WTC11 (cell line): Measurements from ENCODE around the gene UBL4B. TPM values are rescaled to one million over a fixed set of nuclear protein-coding genes. Genes with fewer than 3 reads are reported as not detected.

ENCODE experiments used
- ATAC-seq: fragments of 200-7000 bp; cut with Tn5 transposase; 2 replicates; pipeline ENCODE4 v1.10.0; 2021; ENCODE audit warnings: mild to moderate bottlenecking, moderate library complexity
- CTCF ChIA-PET: fragments of 300-600 bp; sonication (Branson Sonifier 250); formaldehyde crosslinking; loops from one replicate; lab custom pipeline; 2021; ENCODE audit warnings: antibody characterized with exemption; lab: Charles Lee
- POLR2A ChIA-PET: fragments of 350-600 bp; sonication (Branson Sonifier 250); formaldehyde crosslinking; loops from one replicate; lab custom pipeline; 2021; ENCODE audit warnings: antibody characterized with exemption; lab: Charles Lee
- DNase-seq: peaks from one replicate; pipeline ENCODE4 v3.0.0; 2021; ENCODE audit warnings: low spot score
- H3K27ac Mint-ChIP-seq: 2 replicates; pipeline ENCODE4 v1.8.0; 2021; ENCODE audit warnings: mixed read lengths
- H3K27me3 Mint-ChIP-seq: 2 replicates; pipeline ENCODE4 v1.8.0; 2021; ENCODE audit warnings: low read depth, mild to moderate bottlenecking, moderate library complexity, mixed read lengths
- H3K36me3 Mint-ChIP-seq: 2 replicates; pipeline ENCODE4 v1.8.0; 2021; ENCODE audit warnings: mixed read lengths
- H3K4me1 Mint-ChIP-seq: 2 replicates; pipeline ENCODE4 v1.8.0; 2022; ENCODE audit warnings: mixed read lengths
- H3K4me3 Mint-ChIP-seq: 2 replicates; pipeline ENCODE4 v1.8.0; 2021; ENCODE audit warnings: mild to moderate bottlenecking, moderate library complexity, mixed read lengths
- H3K9me3 Mint-ChIP-seq: 2 replicates; pipeline ENCODE4 v1.8.0; 2021; ENCODE audit warnings: mixed read lengths
- ATF1 ChIP-seq: sonication (generic); formaldehyde crosslinking; IDR thresholded peaks from 2 replicates; pipeline ENCODE4 v1.8.1; 2023; ENCODE audit warnings: mild to moderate bottlenecking, moderate library complexity, missing genetic modification reagents
- CREM ChIP-seq: sonication (generic); formaldehyde crosslinking; IDR thresholded peaks from 2 replicates; pipeline ENCODE4 v1.8.1; 2022; ENCODE audit warnings: mild to moderate bottlenecking, missing genetic modification reagents, moderate library complexity
- FOXJ3 ChIP-seq: sonication (generic); formaldehyde crosslinking; IDR thresholded peaks from 2 replicates; pipeline ENCODE4 v1.9.0; 2021; ENCODE audit warnings: missing genetic modification reagents, mild to moderate bottlenecking, borderline replicate concordance
- FOXP1 ChIP-seq: sonication (generic); formaldehyde crosslinking; IDR thresholded peaks from 2 replicates; pipeline ENCODE4 v1.8.0; 2022; ENCODE audit warnings: missing genetic modification reagents, mild to moderate bottlenecking, moderate library complexity, borderline replicate concordance
- GRHL2 ChIP-seq: fragments of 250-450 bp; sonication (Bioruptor Pico); IDR thresholded peaks from 2 replicates; pipeline ENCODE4 v1.8.0; 2022; ENCODE audit warnings: mild to moderate bottlenecking, moderate library complexity; ENCODE audit not compliant: insufficient replicate concordance, severe bottlenecking
- HMGA2 ChIP-seq: fragments of 250-450 bp; sonication (Bioruptor Pico); IDR thresholded peaks from 2 replicates; pipeline ENCODE4 v1.4.0; 2021; ENCODE audit warnings: mild to moderate bottlenecking, moderate library complexity
- JAZF1 ChIP-seq: fragments of 250-450 bp; sonication (Bioruptor Pico); IDR thresholded peaks from 2 replicates; pipeline ENCODE4 v1.9.0; 2021; ENCODE audit warnings: moderate library complexity, mild to moderate bottlenecking, inconsistent platforms
- MXD4 ChIP-seq: fragments of 250-450 bp; sonication (Bioruptor Pico); IDR thresholded peaks from 2 replicates; pipeline ENCODE4 v1.8.0; 2021; ENCODE audit warnings: mild to moderate bottlenecking, moderate library complexity, borderline replicate concordance
- RORB ChIP-seq: fragments of 250-450 bp; sonication (Bioruptor Pico); IDR thresholded peaks from 2 replicates; pipeline ENCODE4 v1.9.0; 2021; ENCODE audit warnings: mild to moderate bottlenecking
- SMAD3 ChIP-seq: sonication (generic); formaldehyde crosslinking; IDR thresholded peaks from 2 replicates; pipeline ENCODE4 v1.8.0; 2022; ENCODE audit warnings: missing genetic modification reagents, mild to moderate bottlenecking, borderline replicate concordance
- SP1 ChIP-seq: sonication (generic); formaldehyde crosslinking; conservative IDR thresholded peaks from 2 replicates; pipeline ENCODE4 v1.8.1; 2022; ENCODE audit warnings: missing genetic modification reagents
- ZBTB21 ChIP-seq: sonication (generic); formaldehyde crosslinking; IDR thresholded peaks from 2 replicates; pipeline ENCODE4 v1.8.1; 2023; ENCODE audit warnings: mild to moderate bottlenecking, missing genetic modification reagents, borderline replicate concordance
- ZNF219 ChIP-seq: sonication (generic); formaldehyde crosslinking; IDR thresholded peaks from 2 replicates; pipeline ENCODE4 v1.8.0; 2023; ENCODE audit warnings: missing genetic modification reagents, mild to moderate bottlenecking, borderline replicate concordance
- ZNF317 ChIP-seq: sonication (generic); formaldehyde crosslinking; IDR thresholded peaks from 2 replicates; pipeline ENCODE4 v1.8.1; 2023; ENCODE audit warnings: low read depth, mild to moderate bottlenecking, moderate library complexity, missing genetic modification reagents, borderline replicate concordance
- ZNF423 ChIP-seq: fragments of 250-450 bp; sonication (Bioruptor Pico); IDR thresholded peaks from 2 replicates; pipeline ENCODE4 v2.1.2; 2022; ENCODE audit warnings: mild to moderate bottlenecking, moderate library complexity
- total RNA-seq: library from RNA; stranded (reverse); gene quantifications from 3 replicates; pipeline ENCODE4 v1.2.3, GENCODE V29; 2021
- TF ChIP-seq, protein P1 (sequence below): fragments of 250-450 bp; sonication (Bioruptor Pico); IDR thresholded peaks from 2 replicates; pipeline ENCODE4 v1.9.0; 2021; ENCODE audit warnings: moderate library complexity, mild to moderate bottlenecking, inconsistent platforms, borderline replicate concordance
- TF ChIP-seq, protein P2 (sequence below): fragments of 250-450 bp; sonication (Bioruptor Pico); IDR thresholded peaks from 2 replicates; pipeline ENCODE4 v1.9.0; 2021; ENCODE audit warnings: mild to moderate bottlenecking
- TF ChIP-seq, protein P3 (sequence below): sonication (generic); formaldehyde crosslinking; conservative IDR thresholded peaks from 2 replicates; pipeline ENCODE4 v1.8.1; 2023; ENCODE audit warnings: mild to moderate bottlenecking, low read depth, missing genetic modification reagents, moderate library complexity

The UBL4B gene
- total RNA-seq, 1 experiment from 2014 or later: 0.11 TPM

DNA sequence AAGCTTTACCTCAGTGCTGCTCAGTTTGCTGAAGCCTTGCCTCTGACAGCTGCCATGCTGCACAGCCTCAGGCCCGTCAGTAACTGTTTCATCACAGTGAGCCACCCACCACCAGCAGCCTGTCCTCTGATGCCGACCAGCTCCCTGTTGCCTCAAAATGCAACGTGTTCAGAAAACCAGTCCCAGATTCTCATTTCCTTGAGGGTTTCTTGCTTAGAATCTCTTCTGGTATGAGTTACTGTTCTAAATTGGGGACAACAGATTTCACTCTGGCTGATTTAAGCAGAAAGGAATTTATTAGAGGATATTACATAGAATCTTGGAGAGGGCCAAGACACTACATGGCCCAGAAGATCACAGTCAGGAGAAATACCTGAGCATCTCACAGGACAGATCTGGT lies 11.0 kb downstream of the UBL4B start:
- H3K9me3 Mint-ChIP-seq: peaks cover 41% of the 10 kb centered on the region
- no peak overlapping the region for H3K27ac Mint-ChIP-seq
- ChIA-PET POLR2A (no interaction called here), CTCF (interaction anchor here (1.4 to 1.7 kb wide), 2 partner anchors 17 to 74 kb away, joined by 6 to 7 read pairs; no protein-coding TSS in a partner anchor)
- H3K36me3 Mint-ChIP-seq: peaks cover 12% of the 10 kb centered on the region
- ATAC-seq: no peak
- TF ChIP-seq FOXP1 (CRISPR knock-in tag) (no peak), FOXJ3 (no peak), ZNF219 (CRISPR knock-in tag) (no peak), ZNF317 (no peak), ATF1 (no peak), MXD4 (CRISPR knock-in tag) (no peak), CREM (no peak)
- TF ChIP-seq, protein P1, sequence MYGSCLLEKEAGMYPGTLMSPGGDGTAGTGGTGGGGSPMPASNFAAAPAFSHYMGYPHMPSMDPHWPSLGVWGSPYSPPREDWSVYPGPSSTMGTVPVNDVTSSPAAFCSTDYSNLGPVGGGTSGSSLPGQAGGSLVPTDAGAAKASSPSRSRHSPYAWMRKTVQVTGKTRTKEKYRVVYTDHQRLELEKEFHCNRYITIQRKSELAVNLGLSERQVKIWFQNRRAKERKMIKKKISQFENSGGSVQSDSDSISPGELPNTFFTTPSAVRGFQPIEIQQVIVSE (CRISPR knock-in tag): no peak
- TF ChIP-seq, protein P2, sequence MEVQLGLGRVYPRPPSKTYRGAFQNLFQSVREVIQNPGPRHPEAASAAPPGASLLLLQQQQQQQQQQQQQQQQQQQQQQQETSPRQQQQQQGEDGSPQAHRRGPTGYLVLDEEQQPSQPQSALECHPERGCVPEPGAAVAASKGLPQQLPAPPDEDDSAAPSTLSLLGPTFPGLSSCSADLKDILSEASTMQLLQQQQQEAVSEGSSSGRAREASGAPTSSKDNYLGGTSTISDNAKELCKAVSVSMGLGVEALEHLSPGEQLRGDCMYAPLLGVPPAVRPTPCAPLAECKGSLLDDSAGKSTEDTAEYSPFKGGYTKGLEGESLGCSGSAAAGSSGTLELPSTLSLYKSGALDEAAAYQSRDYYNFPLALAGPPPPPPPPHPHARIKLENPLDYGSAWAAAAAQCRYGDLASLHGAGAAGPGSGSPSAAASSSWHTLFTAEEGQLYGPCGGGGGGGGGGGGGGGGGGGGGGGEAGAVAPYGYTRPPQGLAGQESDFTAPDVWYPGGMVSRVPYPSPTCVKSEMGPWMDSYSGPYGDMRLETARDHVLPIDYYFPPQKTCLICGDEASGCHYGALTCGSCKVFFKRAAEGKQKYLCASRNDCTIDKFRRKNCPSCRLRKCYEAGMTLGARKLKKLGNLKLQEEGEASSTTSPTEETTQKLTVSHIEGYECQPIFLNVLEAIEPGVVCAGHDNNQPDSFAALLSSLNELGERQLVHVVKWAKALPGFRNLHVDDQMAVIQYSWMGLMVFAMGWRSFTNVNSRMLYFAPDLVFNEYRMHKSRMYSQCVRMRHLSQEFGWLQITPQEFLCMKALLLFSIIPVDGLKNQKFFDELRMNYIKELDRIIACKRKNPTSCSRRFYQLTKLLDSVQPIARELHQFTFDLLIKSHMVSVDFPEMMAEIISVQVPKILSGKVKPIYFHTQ (CRISPR knock-in tag): no peak
- no peaks in the 10 kb centered on the region for H3K4me1 Mint-ChIP-seq
- peaks cover 24% of the 10 kb centered on the region for H3K27me3 Mint-ChIP-seq
- no peak for DNase-seq
- H3K4me3 Mint-ChIP-seq: no peak overlapping the region

DNA sequence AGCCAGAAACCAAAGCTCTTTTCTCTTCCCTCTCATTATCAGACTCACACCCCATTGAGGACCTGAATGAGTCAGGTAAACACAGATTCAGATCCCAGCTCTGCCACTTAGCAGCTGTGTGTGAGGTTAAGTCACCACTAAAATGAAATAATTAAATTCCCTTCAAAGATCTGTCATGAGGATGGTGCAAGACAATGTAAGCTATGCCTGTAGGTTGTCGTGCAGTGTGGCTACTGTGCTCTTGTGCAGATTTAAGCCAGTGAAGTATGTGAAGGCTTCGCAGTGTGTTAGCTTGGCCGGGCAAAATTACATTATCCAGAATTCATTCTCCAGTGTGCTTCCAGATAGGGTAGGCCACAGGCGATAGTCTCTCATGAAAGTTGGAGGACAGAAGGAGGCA lies 13.6 kb downstream of the UBL4B start:
- POLR2A ChIA-PET: no interaction called here
- H3K4me3 Mint-ChIP-seq: no peak overlapping the region
- H3K36me3 Mint-ChIP-seq: peaks cover 7% of the 10 kb centered on the region
- no peak for TF ChIP-seq HMGA2 (CRISPR knock-in tag)
- TF ChIP-seq JAZF1 (CRISPR knock-in tag): no peak
- TF ChIP-seq ZBTB21: no peak
- TF ChIP-seq SMAD3 (CRISPR knock-in tag): no peak
- TF ChIP-seq ZNF423 (CRISPR knock-in tag): no peak
- no peak for TF ChIP-seq RORB (CRISPR knock-in tag)
- TF ChIP-seq ZNF317: no peak
- TF ChIP-seq GRHL2: no peak
- no peak for TF ChIP-seq ATF1
- TF ChIP-seq, protein P3, sequence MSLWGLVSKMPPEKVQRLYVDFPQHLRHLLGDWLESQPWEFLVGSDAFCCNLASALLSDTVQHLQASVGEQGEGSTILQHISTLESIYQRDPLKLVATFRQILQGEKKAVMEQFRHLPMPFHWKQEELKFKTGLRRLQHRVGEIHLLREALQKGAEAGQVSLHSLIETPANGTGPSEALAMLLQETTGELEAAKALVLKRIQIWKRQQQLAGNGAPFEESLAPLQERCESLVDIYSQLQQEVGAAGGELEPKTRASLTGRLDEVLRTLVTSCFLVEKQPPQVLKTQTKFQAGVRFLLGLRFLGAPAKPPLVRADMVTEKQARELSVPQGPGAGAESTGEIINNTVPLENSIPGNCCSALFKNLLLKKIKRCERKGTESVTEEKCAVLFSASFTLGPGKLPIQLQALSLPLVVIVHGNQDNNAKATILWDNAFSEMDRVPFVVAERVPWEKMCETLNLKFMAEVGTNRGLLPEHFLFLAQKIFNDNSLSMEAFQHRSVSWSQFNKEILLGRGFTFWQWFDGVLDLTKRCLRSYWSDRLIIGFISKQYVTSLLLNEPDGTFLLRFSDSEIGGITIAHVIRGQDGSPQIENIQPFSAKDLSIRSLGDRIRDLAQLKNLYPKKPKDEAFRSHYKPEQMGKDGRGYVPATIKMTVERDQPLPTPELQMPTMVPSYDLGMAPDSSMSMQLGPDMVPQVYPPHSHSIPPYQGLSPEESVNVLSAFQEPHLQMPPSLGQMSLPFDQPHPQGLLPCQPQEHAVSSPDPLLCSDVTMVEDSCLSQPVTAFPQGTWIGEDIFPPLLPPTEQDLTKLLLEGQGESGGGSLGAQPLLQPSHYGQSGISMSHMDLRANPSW: no peak
- TF ChIP-seq CREM: no peak
- TF ChIP-seq, protein P2 (CRISPR knock-in tag): no peak
- no peak for TF ChIP-seq MXD4 (CRISPR knock-in tag)
- no peak for TF ChIP-seq SP1 (CRISPR knock-in tag)
- no peak for DNase-seq
- peaks cover 3% of the 10 kb centered on the region for H3K4me1 Mint-ChIP-seq
- peaks cover 35% of the 10 kb centered on the region for H3K9me3 Mint-ChIP-seq
- no peak overlapping the region for H3K27ac Mint-ChIP-seq
- ATAC-seq: no peak
- peaks cover 46% of the 10 kb centered on the region for H3K27me3 Mint-ChIP-seq
- CTCF ChIA-PET: interaction anchor here (0.6 to 1.3 kb wide), 3 partner anchors 9 to 150 kb away, joined by 3 to 6 read pairs (median 5); no protein-coding TSS in a partner anchor
